22Rv1 (cell line): Measurements from ENCODE around the gene GLP1R.

Experiments
- CTCF ChIP-seq: fragments of 450-650 bp; IDR thresholded peaks from 2 replicates; pipeline ENCODE4 v1.5.1; 2017; ENCODE audit warnings: mild to moderate bottlenecking
- ZFX ChIP-seq: fragments of 450-650 bp; IDR thresholded peaks from 2 replicates; pipeline ENCODE4 v1.6.1; 2017; ENCODE audit warnings: antibody characterized with exemption, borderline replicate concordance

- TF ChIP-seq CTCF (no peak), ZFX (no peak)
These were observed 29.5 kb downstream of the GLP1R start for GRCh38 chr6:39077882-39078594.
